ENCODE data around the gene OPCML.

The OPCML gene

DNA sequence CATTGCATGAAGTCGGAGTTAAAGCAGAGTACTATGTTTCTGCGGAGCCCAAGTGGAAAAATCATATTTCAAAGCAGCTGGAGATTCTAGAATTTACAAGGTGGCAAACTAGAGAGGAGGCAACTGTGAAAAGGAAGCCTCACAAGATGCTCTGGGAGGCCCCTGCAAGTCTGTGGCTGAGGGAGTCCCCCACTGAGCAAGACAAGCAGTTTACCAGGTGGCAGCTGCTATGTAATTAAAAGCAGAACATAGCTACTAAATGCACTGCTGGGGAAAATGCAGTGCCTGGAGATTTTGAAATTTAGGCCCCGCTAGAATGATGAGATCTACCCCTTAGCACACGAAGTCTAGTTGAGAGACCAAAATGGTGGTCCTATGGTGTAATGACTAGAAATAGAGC, 728.0 kb downstream of the OPCML start:
- TF ChIP-seq, protein P1, sequence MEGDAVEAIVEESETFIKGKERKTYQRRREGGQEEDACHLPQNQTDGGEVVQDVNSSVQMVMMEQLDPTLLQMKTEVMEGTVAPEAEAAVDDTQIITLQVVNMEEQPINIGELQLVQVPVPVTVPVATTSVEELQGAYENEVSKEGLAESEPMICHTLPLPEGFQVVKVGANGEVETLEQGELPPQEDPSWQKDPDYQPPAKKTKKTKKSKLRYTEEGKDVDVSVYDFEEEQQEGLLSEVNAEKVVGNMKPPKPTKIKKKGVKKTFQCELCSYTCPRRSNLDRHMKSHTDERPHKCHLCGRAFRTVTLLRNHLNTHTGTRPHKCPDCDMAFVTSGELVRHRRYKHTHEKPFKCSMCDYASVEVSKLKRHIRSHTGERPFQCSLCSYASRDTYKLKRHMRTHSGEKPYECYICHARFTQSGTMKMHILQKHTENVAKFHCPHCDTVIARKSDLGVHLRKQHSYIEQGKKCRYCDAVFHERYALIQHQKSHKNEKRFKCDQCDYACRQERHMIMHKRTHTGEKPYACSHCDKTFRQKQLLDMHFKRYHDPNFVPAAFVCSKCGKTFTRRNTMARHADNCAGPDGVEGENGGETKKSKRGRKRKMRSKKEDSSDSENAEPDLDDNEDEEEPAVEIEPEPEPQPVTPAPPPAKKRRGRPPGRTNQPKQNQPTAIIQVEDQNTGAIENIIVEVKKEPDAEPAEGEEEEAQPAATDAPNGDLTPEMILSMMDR (IDR thresholded peaks at IDR 0.05; ENCODE audit: borderline replicate concordance, insufficient read depth, low read depth, low read length) = no peak
- H3K4me3 ChIP-seq (ENCODE audit: low read depth, low read length) = no peak overlapping the region

- no peak overlapping the region for H3K4me3 ChIP-seq (ENCODE audit: low read depth, low read length)
- TF ChIP-seq, protein P1 (IDR thresholded peaks at IDR 0.05; ENCODE audit: borderline replicate concordance, insufficient read depth, low read depth, low read length) = no peak
Measured at GRCh38 chr11:132803436-132803835, 728.9 kb downstream of the OPCML start.

- no peak overlapping the region for H3K4me3 ChIP-seq (ENCODE audit: low read depth, low read length)
- TF ChIP-seq, protein P1 (IDR thresholded peaks at IDR 0.05; ENCODE audit: borderline replicate concordance, insufficient read depth, low read depth, low read length) = no peak
Measured at GRCh38 chr11:132802947-132803346, 729.4 kb downstream of the OPCML start.

DNA sequence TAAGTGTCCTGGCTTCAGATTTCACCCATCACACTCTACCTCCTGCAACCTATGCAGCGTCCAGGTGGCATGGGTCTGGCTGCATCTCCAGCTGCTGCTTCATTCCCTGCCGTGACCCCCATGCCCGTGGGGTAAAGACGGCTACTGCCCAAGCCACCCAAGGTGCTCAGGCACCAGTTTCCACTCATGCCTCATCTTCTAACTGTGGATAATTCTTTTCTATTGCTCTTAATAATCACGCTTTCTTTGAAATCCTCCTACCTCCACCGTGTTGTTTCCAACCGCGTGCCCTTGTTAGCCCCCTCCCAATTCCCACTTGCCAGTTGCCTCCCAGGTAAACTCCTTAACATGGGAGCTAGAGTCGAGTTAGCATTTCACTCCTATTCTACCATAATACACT, 738.5 kb downstream of the OPCML start:
- no peak overlapping the region for H3K4me3 ChIP-seq (ENCODE audit: low read depth, low read length)
- TF ChIP-seq, protein P1 (IDR thresholded peaks at IDR 0.05; ENCODE audit: borderline replicate concordance, insufficient read depth, low read depth, low read length) = no peak

GRCh38 chr11:132792341-132793140, 739.8 kb downstream of the OPCML start:
- no peak overlapping the region for H3K4me3 ChIP-seq (ENCODE audit: low read depth, low read length)
- TF ChIP-seq, protein P1 (IDR thresholded peaks at IDR 0.05; ENCODE audit: borderline replicate concordance, insufficient read depth, low read depth, low read length) = no peak

DNA sequence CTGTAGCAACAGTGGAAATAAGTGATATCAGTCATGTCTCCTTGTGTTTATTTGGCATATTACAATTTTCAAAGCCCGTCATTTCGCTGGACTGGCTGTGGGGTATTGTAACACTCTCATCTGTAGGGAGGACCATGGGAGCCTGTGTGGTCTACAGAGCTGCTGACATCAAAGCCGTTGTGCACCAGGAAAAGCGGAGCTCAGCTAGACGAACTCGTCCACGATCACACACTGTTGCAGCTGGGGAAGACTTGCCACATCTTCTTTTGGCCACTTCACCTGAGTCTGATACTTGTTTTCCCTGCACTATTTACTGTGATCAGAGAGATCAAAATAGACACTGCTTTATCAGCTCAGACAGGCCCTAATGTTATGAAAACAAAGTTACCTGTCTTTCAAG, 741.3 kb downstream of the OPCML start:
- TF ChIP-seq, protein P1 (IDR thresholded peaks at IDR 0.05; ENCODE audit: borderline replicate concordance, insufficient read depth, low read depth, low read length) = no peak
- H3K4me3 ChIP-seq (ENCODE audit: low read depth, low read length) = no peak overlapping the region

- H3K4me3 ChIP-seq (ENCODE audit: low read depth, low read length) = no peak overlapping the region
- TF ChIP-seq, protein P1 (IDR thresholded peaks at IDR 0.05; ENCODE audit: borderline replicate concordance, insufficient read depth, low read depth, low read length) = no peak
Measured at GRCh38 chr11:132790466-132790865, 741.8 kb downstream of the OPCML start.
